IMR-90 (cell line): ENCODE results near the gene ZNF827. TPM values are rescaled to one million over a fixed set of nuclear protein-coding genes. Genes with fewer than 3 reads are reported as not detected.
A peak's percentile ranks its signal among the peaks of the same experiment; 100 is the strongest.

Source experiments
- ATAC-seq: fragments of 200-7000 bp; cut with Tn5 transposase; 2 replicates; pipeline ENCODE4 v1.9.1; 2020; ENCODE audit warnings: low read depth, mild to moderate bottlenecking, moderate library complexity
- BruUV-seq: library from RNA; stranded (reverse); fragments of 400-500 nt; replicated peaks from 2 replicates; lab custom pipeline; 2021; lab: Mats Ljungman, UMichigan
- CTCF ChIA-PET: fragments of 300-600 bp; formaldehyde crosslinking; extraction: SDS; loops from one replicate; lab custom pipeline; 2021; ENCODE audit warnings: antibody characterized with exemption; lab: Yijun Ruan, JAX
- POLR2A ChIA-PET: fragments of 300-600 bp; sonication (Branson Sonifier 250); formaldehyde crosslinking; loops from one replicate; lab custom pipeline; 2022; ENCODE audit warnings: antibody characterized with exemption; ENCODE audit not compliant: unreplicated experiment; lab: Charles Lee
- DNase-seq: peaks from one replicate; pipeline ENCODE4 v3.0.0; 2013
- H2AFZ ChIP-seq: replicated peaks from 2 replicates; pipeline ENCODE3; 2013; ENCODE audit warnings: low read length, mild to moderate bottlenecking; ENCODE audit not compliant: poor library complexity
- H2AK5ac ChIP-seq: 2 replicates; pipeline ENCODE4 v1.6.1; 2013; ENCODE audit warnings: low read depth, low read length, inconsistent platforms
- H2AK9ac ChIP-seq: replicated peaks from 2 replicates; pipeline ENCODE3; 2013; ENCODE audit warnings: mild to moderate bottlenecking, low read depth, low read length, moderate library complexity; ENCODE audit not compliant: poor library complexity
- H2BK120ac ChIP-seq: 2 replicates; pipeline ENCODE4 v1.6.1; 2013; ENCODE audit warnings: low read depth, low read length, inconsistent platforms
- H2BK15ac ChIP-seq: 3 replicates; pipeline ENCODE4 v1.6.1; 2013; ENCODE audit warnings: low read depth, low read length, inconsistent platforms
- H2BK20ac ChIP-seq: 2 replicates; pipeline ENCODE4 v1.6.1; 2013; ENCODE audit warnings: low read depth, mild to moderate bottlenecking, inconsistent platforms, low read length, moderate library complexity
- H2BK5ac ChIP-seq: 2 replicates; pipeline ENCODE4 v1.6.1; 2013; ENCODE audit warnings: mild to moderate bottlenecking, low read depth, low read length, inconsistent platforms; ENCODE audit not compliant: poor library complexity, severe bottlenecking
- H3K14ac ChIP-seq: replicated peaks from 2 replicates; pipeline ENCODE4 v1.6.1; 2013; ENCODE audit warnings: low read depth, low read length, inconsistent platforms
- H3K18ac ChIP-seq: 2 replicates; pipeline ENCODE4 v1.6.1; 2013; ENCODE audit warnings: low read depth, low read length, control low read depth
- H3K23ac ChIP-seq: 2 replicates; pipeline ENCODE4 v1.6.1; 2013; ENCODE audit warnings: low read depth, low read length, inconsistent platforms
- H3K27ac ChIP-seq: 2 replicates; pipeline ENCODE4 v1.5.1; 2013; ENCODE audit warnings: mild to moderate bottlenecking, control low read depth, low read length; ENCODE audit not compliant: insufficient read depth
- H3K27me3 ChIP-seq: 2 replicates; pipeline ENCODE4 v1.6.1; 2013; ENCODE audit warnings: low read length; ENCODE audit not compliant: control insufficient read depth, insufficient read depth
- H3K36me3 ChIP-seq: 2 replicates; pipeline ENCODE4 v1.6.1; 2013; ENCODE audit warnings: low read length, mixed read lengths; ENCODE audit not compliant: control insufficient read depth, insufficient read depth
- H3K4ac ChIP-seq: 2 replicates; pipeline ENCODE4 v1.6.1; 2013; ENCODE audit warnings: low read depth, low read length, inconsistent platforms
- H3K4me1 ChIP-seq: 2 replicates; pipeline ENCODE4 v1.6.1; 2013; ENCODE audit warnings: low read length, mixed read lengths; ENCODE audit not compliant: control insufficient read depth, insufficient read depth
- H3K4me2 ChIP-seq: 2 replicates; pipeline ENCODE4 v1.6.1; 2013; ENCODE audit warnings: low read depth, mild to moderate bottlenecking, control low read depth, low read length, moderate library complexity
- H3K4me3 ChIP-seq: 2 replicates; pipeline ENCODE4 v1.5.1; 2013; ENCODE audit warnings: low read depth, mild to moderate bottlenecking, control low read depth, low read length, moderate library complexity; ENCODE audit not compliant: insufficient read depth
- H3K56ac ChIP-seq: 2 replicates; pipeline ENCODE4 v1.6.1; 2013; ENCODE audit warnings: low read length, inconsistent platforms; ENCODE audit not compliant: insufficient read depth; ENCODE audit errors: extremely low read depth
- H3K79me1 ChIP-seq, 2 experiments: 2 replicates each; pipeline ENCODE4 v1.6.1; 2013; ENCODE audit warnings: low read length in 2 of 2, inconsistent platforms in 1 of 2, low read depth in 1 of 2
- H3K9ac ChIP-seq: 2 replicates; pipeline ENCODE4 v1.6.1; 2013; ENCODE audit warnings: low read depth, low read length, control low read depth
- H3K9me1 ChIP-seq: 2 replicates; pipeline ENCODE4 v1.6.1; 2013; ENCODE audit warnings: low read length, inconsistent platforms; ENCODE audit not compliant: insufficient read depth
- H3K9me3 ChIP-seq: 2 replicates; pipeline ENCODE4 v1.6.1; 2013; ENCODE audit warnings: low read length; ENCODE audit not compliant: control insufficient read depth, insufficient read depth
- H4K20me1 ChIP-seq: 2 replicates; pipeline ENCODE4 v1.6.1; 2013; ENCODE audit warnings: low read length, inconsistent platforms; ENCODE audit not compliant: insufficient read depth
- H4K5ac ChIP-seq: 2 replicates; pipeline ENCODE4 v1.6.1; 2013; ENCODE audit warnings: mild to moderate bottlenecking, low read depth, low read length, control low read depth
- H4K8ac ChIP-seq, 2 experiments: 2 replicates each; pipeline ENCODE4 v1.6.1; 2013; ENCODE audit warnings: low read depth in 2 of 2, low read length in 2 of 2, control low read depth in 1 of 2, inconsistent platforms in 1 of 2
- H4K91ac ChIP-seq: 2 replicates; pipeline ENCODE4 v1.6.1; 2013; ENCODE audit warnings: low read depth, low read length, inconsistent platforms; ENCODE audit not compliant: insufficient read depth
- RAD21 ChIP-seq: IDR thresholded peaks from 2 replicates; pipeline ENCODE4 v1.6.1; 2012; ENCODE audit warnings: low read length, improper control_type of control experiment
- WGBS, 2 experiments: methylation state at CpG; one replicate each; pipeline versions ENCODE4 v1.1.5 to v1.1.7; 2013; ENCODE audit warnings: missing lambda C conversion rate in 2 of 2; ENCODE audit not compliant: insufficient read length in 1 of 2; ENCODE audit errors: extremely low coverage in 2 of 2; 5-methylcytosine and 5-hydroxymethylcytosine counted together
- dilution Hi-C: fragments of 300-500 bp; cut with HindIII; formaldehyde crosslinking; loops from one replicate; pipeline ENCODE4 v1.14.3; 2018; ENCODE audit warnings: low sequenced_read_pairs; ENCODE audit not compliant: unreplicated experiment
- in situ Hi-C: fragments of 300-500 bp; cut with MboI; formaldehyde crosslinking; loops from 3 replicates; pipeline ENCODE4 v1.14.3; 2019; ENCODE audit warnings: low sequenced_read_pairs, inconsistent platforms, mixed read lengths
- intact Hi-C: fragments of 100-400 bp; cut with micrococcal nuclease; formaldehyde crosslinking; loops from 2 replicates; pipeline ENCODE4 v1.10.0; 2022
- polyA plus RNA-seq, 3 experiments: library from polyadenylated mRNA; depleted of rRNA; stranded (reverse); fragments of >200 nt; gene quantifications; 2 replicates each; pipeline ENCODE4 v1.2.3, GENCODE V29; 2012; ENCODE audit warnings: low replicate concordance in 1 of 3
- total RNA-seq: library from RNA; depleted of rRNA; stranded (reverse); fragments of >200 nt; gene quantifications from 2 replicates; pipeline ENCODE4 v1.2.3, GENCODE V29; 2012

Gene ZNF827
- total and polyA plus RNA-seq, 2 of the 4 experiments (the other 2 are of a cell fraction) = 6.6 to 31.7 TPM

DNA sequence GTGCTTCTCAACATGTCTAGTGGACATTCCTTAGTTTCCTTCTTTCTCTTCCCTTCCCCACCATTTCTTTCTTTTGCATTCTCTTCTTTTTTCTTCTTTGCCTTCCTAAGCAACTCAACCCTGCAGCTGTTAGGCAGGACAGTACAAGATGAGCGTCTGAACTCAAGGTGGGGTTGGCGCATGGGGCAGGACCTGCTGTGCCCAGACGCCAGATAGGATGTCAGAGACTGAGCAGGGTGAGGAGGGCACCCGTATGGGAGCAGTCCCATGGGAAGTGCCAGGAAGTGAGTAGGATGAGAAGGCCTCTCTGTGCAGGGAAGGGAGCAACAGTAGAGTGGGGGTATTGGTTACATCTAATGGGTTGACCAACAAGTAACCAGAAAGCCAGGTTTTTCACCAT is 38.1 kb upstream of the ZNF827 start:
- Histone ChIP-seq H3K27me3 (peaks cover 4% of the 10 kb centered on the region), H2AFZ (peak overlapping the region; percentile 32), H3K23ac (no peak overlapping the region), H4K5ac (no peak overlapping the region), H3K4me2 (no peak overlapping the region), H3K36me3 (no peaks in the 10 kb centered on the region), H3K4me1 (no peaks in the 10 kb centered on the region), H2AK9ac (no peak overlapping the region), H3K4ac (no peak overlapping the region), H3K9ac (no peak overlapping the region), H4K91ac (no peak overlapping the region), H4K8ac (no peak overlapping the region), H3K79me1 (no peaks in the 10 kb centered on the region), H3K9me3 (no peaks in the 10 kb centered on the region), H3K27ac (no peak overlapping the region), H3K4me3 (no peak overlapping the region), H4K20me1 (no peaks in the 10 kb centered on the region), H3K56ac (no peak overlapping the region), H2BK15ac (no peak overlapping the region), H2AK5ac (no peak overlapping the region), H2BK5ac (no peak overlapping the region), H2BK20ac (no peak overlapping the region), H3K18ac (no peak overlapping the region), H2BK120ac (no peak overlapping the region), H3K14ac (no peak overlapping the region), H3K9me1 (no peaks in the 10 kb centered on the region; the same call in 1 of the 2 replicates)
- no TSS peak for BruUV-seq
- no peak for TF ChIP-seq RAD21
- dilution Hi-C loops (no loop called here), in situ Hi-C loops (no loop called here), intact Hi-C loops (no loop called here)
- 17% methylated on average over 1 of the region's 4 CpGs; no CpG with 5 or more reads in 1 of the 2 experiments for WGBS, 2 experiments
- ChIA-PET POLR2A (no interaction called here), CTCF (no interaction called here)
- ATAC-seq = no peak
- no peak for DNase-seq
